Breast epithelium (tissue), 4 donors: ENCODE results near the gene CEP295NL. TPM values are rescaled to one million over a fixed set of nuclear protein-coding genes. Genes with fewer than 3 reads are reported as not detected.

Experiments used
- DNase-seq, 2 donors: peaks; one replicate each; pipeline ENCODE4 v3.0.0-alpha.2; 2019; ENCODE audit warnings: low spot score in 2 of 2
- H3K27ac ChIP-seq, 2 donors: fragments of 200-600 bp; sonication (generic) in 1 of 2; one replicate each; pipeline ENCODE4 v1.5.1; 2016 to 2019; ENCODE audit warnings: mild to moderate bottlenecking in 1 of 2
- H3K27me3 ChIP-seq, 2 donors: fragments of 200-600 bp; sonication (generic) in 1 of 2; one replicate each; pipeline versions ENCODE4 v1.5.1 to v1.6.0; 2017 to 2019; ENCODE audit warnings: control low read depth in 1 of 2, mild to moderate bottlenecking in 1 of 2
- H3K36me3 ChIP-seq: fragments of 200-600 bp; one replicate; pipeline ENCODE4 v1.5.1; 2019
- H3K4me1 ChIP-seq, 2 donors: fragments of 200-600 bp; sonication (generic); one replicate each; pipeline ENCODE4 v1.5.1; 2016 to 2019; ENCODE audit warnings: control low read depth in 1 of 2
- H3K4me3 ChIP-seq, 3 donors: fragments of 200-600 bp; sonication (generic); 1 replicate in 2 of 3; 2 replicates in 1 of 3; pipeline ENCODE4 v1.5.1; 2016 to 2019; ENCODE audit warnings: mild to moderate bottlenecking in 3 of 3, moderate library complexity in 2 of 3
- H3K9me3 ChIP-seq, 2 donors: fragments of 200-600 bp; sonication (generic) in 1 of 2; one replicate each; pipeline ENCODE4 v1.5.1; 2016 to 2019; ENCODE audit warnings: control low read depth in 1 of 2
- POLR2A ChIP-seq: fragments of 450-650 bp; IDR thresholded peaks from one replicate; pipeline ENCODE4 v1.6.1; 2016; ENCODE audit warnings: antibody characterized with exemption, mild to moderate bottlenecking, moderate library complexity
- POLR2AphosphoS5 ChIP-seq, 3 donors: sonication (generic); formaldehyde crosslinking; IDR thresholded peaks; one replicate each; pipeline ENCODE4 v1.6.1; 2017; ENCODE audit warnings: antibody characterized with exemption in 3 of 3
- intact Hi-C: fragments of 100-400 bp; cut with DNase I; formaldehyde crosslinking; loops from one replicate; pipeline ENCODE4 v1.15.1; 2023; ENCODE audit warnings: low total_unique reads
- total RNA-seq, 3 donors: library from RNA; depleted of rRNA; stranded (reverse); fragments of >200 nt; gene quantifications; one replicate each; pipeline ENCODE4 v1.1.0, GENCODE V29; 2016
- TF ChIP-seq, protein P1 (sequence below), 3 donors: fragments of 450-650 bp; IDR thresholded peaks; one replicate each; pipeline ENCODE4 v1.5.1; 2016 to 2017; ENCODE audit warnings: antibody characterized with exemption in 3 of 3, mild to moderate bottlenecking in 3 of 3, moderate library complexity in 3 of 3

The CEP295NL gene
- total RNA-seq, 3 donors from 2014 or later, result 1.8 to 7.2 (median 2.6) TPM

DNA sequence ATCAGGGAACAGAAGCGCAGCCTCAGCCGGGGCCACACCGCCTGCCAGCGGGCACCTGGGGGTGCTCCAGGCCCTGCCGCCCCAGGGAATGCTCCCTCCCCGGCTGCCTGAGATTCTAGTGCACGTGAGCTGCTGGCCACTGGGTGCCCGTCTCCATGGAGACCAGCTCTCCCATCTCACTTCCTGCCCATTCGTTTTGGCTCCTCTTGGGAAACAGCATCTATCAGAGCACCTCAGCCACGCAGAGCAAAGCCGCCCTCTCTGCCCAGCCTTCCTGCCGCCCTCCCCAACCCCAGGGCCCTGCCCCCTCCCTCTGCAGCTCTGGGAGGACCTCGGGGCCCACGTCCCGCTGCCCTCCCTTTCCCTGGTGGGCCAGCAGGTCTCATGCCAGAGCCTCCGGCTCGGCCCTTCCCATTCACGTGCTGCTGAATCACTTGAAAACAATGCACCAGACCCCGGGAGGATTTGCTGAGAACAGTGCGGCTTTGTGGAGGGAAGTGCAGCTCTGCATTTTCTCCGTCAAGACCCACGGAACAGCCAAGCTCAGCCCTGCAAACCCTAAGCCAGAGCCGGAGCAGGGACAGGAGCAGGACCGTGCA, 19.4 kb downstream of the CEP295NL start:
- no peaks in the 10 kb centered on the region for H3K9me3 ChIP-seq
- H3K36me3 ChIP-seq, result no peaks in the 10 kb centered on the region
- H3K27me3 ChIP-seq, result no peaks in the 10 kb centered on the region
- peak overlapping the region; percentile 28 to 59 (median 33) for H3K4me3 ChIP-seq
- intact Hi-C loops, result no loop called here
- H3K27ac ChIP-seq, result peak overlapping the region; percentile 85 to 98
- peak; percentile 60 to 82 for DNase-seq
- peak; percentile 77 to 95 (median 86) for TF ChIP-seq POLR2AphosphoS5 (IDR thresholded peaks at IDR 0.05)
- TF ChIP-seq, protein P1, sequence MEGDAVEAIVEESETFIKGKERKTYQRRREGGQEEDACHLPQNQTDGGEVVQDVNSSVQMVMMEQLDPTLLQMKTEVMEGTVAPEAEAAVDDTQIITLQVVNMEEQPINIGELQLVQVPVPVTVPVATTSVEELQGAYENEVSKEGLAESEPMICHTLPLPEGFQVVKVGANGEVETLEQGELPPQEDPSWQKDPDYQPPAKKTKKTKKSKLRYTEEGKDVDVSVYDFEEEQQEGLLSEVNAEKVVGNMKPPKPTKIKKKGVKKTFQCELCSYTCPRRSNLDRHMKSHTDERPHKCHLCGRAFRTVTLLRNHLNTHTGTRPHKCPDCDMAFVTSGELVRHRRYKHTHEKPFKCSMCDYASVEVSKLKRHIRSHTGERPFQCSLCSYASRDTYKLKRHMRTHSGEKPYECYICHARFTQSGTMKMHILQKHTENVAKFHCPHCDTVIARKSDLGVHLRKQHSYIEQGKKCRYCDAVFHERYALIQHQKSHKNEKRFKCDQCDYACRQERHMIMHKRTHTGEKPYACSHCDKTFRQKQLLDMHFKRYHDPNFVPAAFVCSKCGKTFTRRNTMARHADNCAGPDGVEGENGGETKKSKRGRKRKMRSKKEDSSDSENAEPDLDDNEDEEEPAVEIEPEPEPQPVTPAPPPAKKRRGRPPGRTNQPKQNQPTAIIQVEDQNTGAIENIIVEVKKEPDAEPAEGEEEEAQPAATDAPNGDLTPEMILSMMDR (IDR thresholded peaks at IDR 0.05), result no peak
- peak; percentile 20 for TF ChIP-seq POLR2A
- peaks cover 19 to 20% of the 10 kb centered on the region in 2 donors for H3K4me1 ChIP-seq

DNA sequence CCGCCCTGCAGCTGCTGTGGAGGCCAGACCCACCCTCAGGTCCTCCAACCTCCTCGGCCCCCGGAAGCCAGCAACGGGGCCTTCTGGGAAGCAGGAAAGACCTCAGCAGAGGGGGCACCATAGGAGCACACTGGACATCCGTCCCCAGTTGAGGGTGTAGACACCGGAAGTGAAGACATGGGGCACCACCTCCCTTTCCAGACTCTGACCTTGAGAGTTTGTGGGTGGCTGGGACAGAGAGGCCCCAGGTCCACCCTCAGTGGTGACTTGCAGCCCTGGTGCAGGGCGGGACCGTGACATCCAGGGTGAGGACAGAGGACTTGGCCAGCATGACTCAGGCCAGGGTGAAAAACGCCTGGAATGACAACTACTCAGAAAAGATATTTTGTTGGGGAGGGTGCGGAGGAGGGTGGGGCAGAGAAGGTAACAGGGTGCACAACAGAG, 19.9 kb downstream of the CEP295NL start:
- TF ChIP-seq POLR2AphosphoS5 (IDR thresholded peaks at IDR 0.05), result peak in 2 of 3 donors; percentile 50 to 55
- TF ChIP-seq, protein P1 (IDR thresholded peaks at IDR 0.05), result no peak
- peak overlapping the region; percentile 28 to 59 (median 33) for H3K4me3 ChIP-seq
- H3K9me3 ChIP-seq, result no peaks in the 10 kb centered on the region
- no peaks in the 10 kb centered on the region for H3K27me3 ChIP-seq
- H3K36me3 ChIP-seq, result no peaks in the 10 kb centered on the region
- peaks cover 19 to 20% of the 10 kb centered on the region in 2 donors for H3K4me1 ChIP-seq
- intact Hi-C loops, result no loop called here
- H3K27ac ChIP-seq, result peak overlapping the region; percentile 85 to 98
- DNase-seq, result peak; percentile 51 to 55

DNA sequence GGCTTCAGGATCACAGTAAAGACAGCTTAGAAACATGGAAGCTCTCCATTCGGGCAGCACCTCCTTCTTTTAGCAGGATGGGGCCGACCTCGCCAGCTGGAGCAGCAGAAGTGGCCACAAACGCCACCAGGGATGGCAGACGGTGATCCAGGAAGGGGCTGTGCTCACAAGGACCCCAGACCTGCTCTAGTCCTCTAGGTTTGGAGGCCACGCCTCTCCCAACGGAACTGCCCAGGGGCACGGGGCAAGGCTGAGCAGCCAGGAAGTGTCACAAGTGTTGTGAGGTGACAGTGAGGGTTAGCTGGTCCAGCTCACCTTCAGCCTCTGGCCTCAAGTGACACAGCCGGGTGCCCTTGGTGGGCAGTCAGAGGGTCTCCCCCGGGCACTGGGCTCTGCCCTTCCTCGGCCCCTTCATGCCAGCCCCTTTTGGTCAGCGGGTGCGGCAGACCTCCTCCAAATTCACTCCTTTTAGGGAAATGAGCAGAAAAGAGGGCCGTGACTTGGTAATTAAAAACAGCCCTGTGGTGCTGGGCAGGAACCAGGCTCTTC, 20.4 kb downstream of the CEP295NL start:
- no peaks in the 10 kb centered on the region for H3K9me3 ChIP-seq
- H3K4me1 ChIP-seq, result peaks cover 19 to 20% of the 10 kb centered on the region in 2 donors
- H3K27me3 ChIP-seq, result no peaks in the 10 kb centered on the region
- intact Hi-C loops, result no loop called here
- peak overlapping the region in 2 of 3 donors; percentile 5 to 59 for H3K4me3 ChIP-seq
- TF ChIP-seq POLR2AphosphoS5 (IDR thresholded peaks at IDR 0.05), result no peak
- TF ChIP-seq, protein P1 (IDR thresholded peaks at IDR 0.05), result no peak
- no peak for TF ChIP-seq POLR2A
- H3K27ac ChIP-seq, result peak overlapping the region; percentile 85 to 98
- H3K36me3 ChIP-seq, result no peaks in the 10 kb centered on the region
- no peak for DNase-seq

DNA sequence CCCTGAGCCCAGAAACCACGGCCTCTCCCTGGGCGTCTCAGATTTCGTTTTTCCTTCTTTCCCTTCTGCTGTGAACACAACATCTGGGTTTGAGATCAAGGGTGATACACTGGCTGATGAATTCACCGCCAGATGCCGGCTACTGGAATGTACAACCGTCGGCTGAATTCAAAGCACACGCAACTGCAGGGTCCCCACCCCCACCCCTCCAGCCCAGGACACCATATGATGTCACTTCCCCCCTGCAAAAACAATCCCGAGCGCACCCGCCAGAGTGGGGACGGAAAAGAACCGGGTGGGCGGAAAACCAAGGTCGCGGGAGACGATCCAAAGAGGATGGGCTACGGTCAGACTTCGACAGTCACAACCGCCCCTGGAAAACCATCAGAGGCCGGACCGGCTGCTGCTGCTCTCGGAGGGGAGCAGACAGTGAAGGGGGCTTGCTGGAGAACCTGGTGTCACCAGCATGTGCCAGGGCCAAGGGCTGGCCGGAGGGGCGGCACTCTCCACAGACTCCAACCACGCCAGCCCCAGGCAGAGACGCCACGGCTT, 23.3 kb downstream of the CEP295NL start:
- peak; percentile 57 to 58 for DNase-seq
- H3K27me3 ChIP-seq, result no peaks in the 10 kb centered on the region
- peak overlapping the region; percentile 85 to 98 for H3K27ac ChIP-seq
- TF ChIP-seq POLR2A (no peak), POLR2AphosphoS5 (IDR thresholded peaks at IDR 0.05) (peak; percentile 31 to 70 (median 31))
- H3K36me3 ChIP-seq, result no peaks in the 10 kb centered on the region
- intact Hi-C loops, result no loop called here
- peak overlapping the region; percentile 7 to 52 (median 15) for H3K4me3 ChIP-seq
- H3K9me3 ChIP-seq, result no peaks in the 10 kb centered on the region
- H3K4me1 ChIP-seq, result peaks cover 9 to 13% of the 10 kb centered on the region in 2 donors

DNA sequence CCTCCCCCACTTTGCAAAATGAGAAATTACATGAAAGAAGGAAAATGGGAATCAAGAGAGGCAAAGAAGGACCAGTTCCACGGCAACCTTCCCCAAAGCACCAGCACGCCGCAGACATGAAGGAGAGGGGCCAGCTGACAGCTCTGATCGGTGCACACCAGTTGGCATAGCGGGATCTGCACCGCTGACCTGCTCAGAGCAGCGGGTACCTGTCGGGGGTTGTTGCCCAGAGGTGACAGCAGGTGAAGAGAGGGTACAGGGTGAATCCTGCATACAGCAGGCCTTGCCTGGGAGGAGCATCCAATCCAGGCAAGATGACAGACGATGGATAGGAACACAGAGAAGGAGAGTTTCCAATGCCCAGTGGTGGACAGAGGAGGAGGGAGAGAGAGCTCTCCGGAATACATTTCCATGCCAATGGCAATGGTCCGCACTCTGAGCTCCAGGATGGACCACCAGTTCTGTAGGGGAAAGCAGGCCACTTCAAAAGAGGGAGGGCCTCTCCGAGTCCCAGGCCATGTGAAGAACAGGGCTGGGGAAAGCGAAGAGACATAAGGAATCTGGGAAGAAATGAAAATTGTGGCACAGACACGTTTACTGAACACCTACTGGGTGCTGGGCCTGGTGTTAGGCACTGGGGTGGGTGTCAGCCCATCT, 24.0 kb downstream of the CEP295NL start:
- Histone ChIP-seq H3K4me1 (peaks cover 5 to 12% of the 10 kb centered on the region in 2 donors), H3K27me3 (no peaks in the 10 kb centered on the region), H3K4me3 (peak overlapping the region in 1 of 3 donors; percentile 52), H3K36me3 (no peaks in the 10 kb centered on the region), H3K27ac (peak overlapping the region; percentile 85 to 98), H3K9me3 (no peaks in the 10 kb centered on the region)
- no peak for TF ChIP-seq POLR2A
- TF ChIP-seq, protein P1 (IDR thresholded peaks at IDR 0.05), result no peak
- TF ChIP-seq POLR2AphosphoS5 (IDR thresholded peaks at IDR 0.05), result no peak
- DNase-seq, result no peak
- intact Hi-C loops, result no loop called here
